Esophagus muscularis mucosa (tissue), 4 donors: ENCODE results near the gene SH2D2A. TPM values are rescaled to one million over a fixed set of nuclear protein-coding genes. Genes with fewer than 3 reads are reported as not detected.

Experiments
- DNase-seq: peaks from one replicate; pipeline ENCODE4 v3.0.0-alpha.2; 2017; ENCODE audit errors: extremely low spot score
- H3K27ac ChIP-seq, 4 donors: fragments of 200-600 bp; sonication (generic); replicated peaks in 1 of 4; 1 replicate in 3 of 4; 2 replicates in 1 of 4; pipeline ENCODE4 v1.5.1; 2016 to 2019; ENCODE audit warnings: mild to moderate bottlenecking in 1 of 4
- H3K27me3 ChIP-seq, 4 donors: fragments of 200-600 bp; sonication (generic); one replicate each; pipeline versions ENCODE4 v1.5.1 to v1.6.0; 2016 to 2019
- H3K36me3 ChIP-seq, 4 donors: fragments of 200-600 bp; sonication (generic); one replicate each; pipeline ENCODE4 v1.5.1; 2016 to 2019
- H3K4me1 ChIP-seq, 4 donors: fragments of 200-600 bp; sonication (generic); one replicate each; pipeline ENCODE4 v1.5.1; 2016 to 2019
- H3K4me3 ChIP-seq, 4 donors: fragments of 200-600 bp; sonication (generic); 1 replicate in 2 of 4; 2 replicates in 2 of 4; pipeline ENCODE4 v1.5.1; 2016 to 2019; ENCODE audit warnings: mild to moderate bottlenecking in 4 of 4, moderate library complexity in 1 of 4
- H3K9me3 ChIP-seq, 4 donors: fragments of 200-600 bp; sonication (generic); 1 replicate in 3 of 4; 2 replicates in 1 of 4; pipeline ENCODE4 v1.5.1; 2016 to 2019
- CTCF ChIP-seq, 3 experiments: fragments of 200-600 bp in 2 of 3; fragments of 450-650 bp in 1 of 3; sonication (generic) in 2 of 3; IDR thresholded peaks; one replicate each; pipeline ENCODE4 v1.5.1; 2017 to 2019; ENCODE audit warnings: antibody characterized with exemption in 3 of 3, mild to moderate bottlenecking in 2 of 3, moderate library complexity in 1 of 3
- EP300 ChIP-seq: sonication (generic); formaldehyde crosslinking; IDR thresholded peaks from one replicate; pipeline ENCODE4 v1.6.1; 2017; ENCODE audit warnings: antibody characterized with exemption
- POLR2A ChIP-seq: fragments of 450-650 bp; IDR thresholded peaks from one replicate; pipeline ENCODE4 v1.6.1; 2017; ENCODE audit warnings: antibody characterized with exemption, moderate library complexity, mild to moderate bottlenecking, low read depth
- POLR2AphosphoS5 ChIP-seq, 2 donors: sonication (generic); formaldehyde crosslinking; IDR thresholded peaks; one replicate each; pipeline ENCODE4 v1.6.1; 2017; ENCODE audit warnings: antibody characterized with exemption in 2 of 2
- WGBS: methylation state at CpG from one replicate; pipeline ENCODE4 v1.1.5; 2018; 5-methylcytosine and 5-hydroxymethylcytosine counted together
- intact Hi-C: fragments of 100-400 bp; cut with DNase I; formaldehyde crosslinking; loops from one replicate; pipeline ENCODE4 v1.15.1; 2023
- total RNA-seq, 4 donors: library from RNA; depleted of rRNA; stranded (reverse); fragments of >200 nt; gene quantifications; one replicate each; pipeline versions ENCODE4 v1.1.0 to v1.2.1, GENCODE V29; 2016

Gene SH2D2A
- total RNA-seq, 4 donors from 2014 or later, result 0.83 to 2.7 (median 0.84) TPM; not detected in 1

DNA sequence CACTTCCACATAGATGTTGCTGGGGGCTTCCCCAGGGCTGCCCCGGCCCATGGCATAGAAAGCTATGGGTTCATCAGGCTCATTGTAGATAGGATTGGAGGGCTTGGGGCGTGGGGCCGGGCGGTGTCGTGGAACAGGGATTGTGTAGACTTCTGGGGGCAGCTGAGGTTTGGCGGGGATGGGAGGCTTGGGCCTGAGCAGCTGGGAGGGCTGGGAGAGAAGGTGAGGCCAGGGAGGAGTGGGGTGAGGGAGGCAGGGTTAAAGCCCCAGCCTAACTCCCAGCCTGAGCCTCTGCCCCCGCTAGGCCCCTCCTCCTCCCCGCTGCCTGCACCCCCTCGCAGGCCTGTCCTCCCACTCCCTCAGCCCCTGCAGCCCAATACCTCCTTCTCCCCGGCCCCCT, 7.4 kb downstream of the SH2D2A start:
- no peak overlapping the region for H3K4me3 ChIP-seq
- H3K27ac ChIP-seq, result no peak overlapping the region
- H3K9me3 ChIP-seq, result no peaks in the 10 kb centered on the region
- no peak for TF ChIP-seq EP300
- no peak for TF ChIP-seq POLR2A
- no peak for TF ChIP-seq POLR2AphosphoS5 (IDR thresholded peaks at IDR 0.05)
- no peak for TF ChIP-seq CTCF (IDR thresholded peaks at IDR 0.05)
- peaks cover 0 to 13% (median 0%) of the 10 kb centered on the region in 4 donors for H3K27me3 ChIP-seq
- no peaks in the 10 kb centered on the region for H3K36me3 ChIP-seq
- peaks cover 31 to 42% (median 38%) of the 10 kb centered on the region in 4 donors for H3K4me1 ChIP-seq
- 95% methylated on average over 10 of the region's 10 CpGs for WGBS
- no peak for DNase-seq
- intact Hi-C loops, result no loop called here

GRCh38 chr1:156808186-156809030, 8.2 kb downstream of the SH2D2A start:
- Histone ChIP-seq H3K36me3 (no peaks in the 10 kb centered on the region), H3K4me1 (peaks cover 22 to 36% (median 34%) of the 10 kb centered on the region in 4 donors), H3K27me3 (peaks cover 0 to 13% (median 0%) of the 10 kb centered on the region in 4 donors), H3K27ac (no peak overlapping the region), H3K4me3 (no peak overlapping the region), H3K9me3 (no peaks in the 10 kb centered on the region)
- intact Hi-C loops, result no loop called here
- DNase-seq, result no peak
- no peak for TF ChIP-seq CTCF (IDR thresholded peaks at IDR 0.05)
- TF ChIP-seq POLR2A, result no peak
- TF ChIP-seq EP300, result no peak
- no peak for TF ChIP-seq POLR2AphosphoS5 (IDR thresholded peaks at IDR 0.05)
- 95% methylated on average over 16 of the region's 16 CpGs for WGBS

DNA sequence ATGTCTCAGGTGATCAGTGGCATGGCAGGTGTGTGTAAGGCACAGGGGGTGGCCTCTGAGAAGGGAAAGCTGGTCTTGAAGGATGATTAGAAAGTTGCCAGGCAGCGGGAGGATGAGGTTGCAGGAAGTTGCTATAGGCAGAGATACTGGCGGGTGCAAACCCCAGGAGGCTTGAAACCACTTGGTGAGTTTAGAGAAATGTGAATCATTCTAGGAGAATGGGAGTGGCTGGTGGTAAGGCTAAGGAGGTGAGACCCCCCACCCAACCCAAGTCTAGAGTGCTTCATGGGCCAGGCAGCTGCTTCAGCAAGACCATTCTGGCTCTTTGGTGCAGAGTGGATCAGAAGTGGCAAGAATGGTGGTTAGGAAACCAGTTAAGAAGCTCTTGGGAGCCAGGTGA, 9.0 kb downstream of the SH2D2A start:
- no peak for TF ChIP-seq POLR2A
- no peak for TF ChIP-seq POLR2AphosphoS5 (IDR thresholded peaks at IDR 0.05)
- no peak for TF ChIP-seq EP300
- no peak for TF ChIP-seq CTCF (IDR thresholded peaks at IDR 0.05)
- DNase-seq, result no peak
- no peak overlapping the region for H3K4me3 ChIP-seq
- no peaks in the 10 kb centered on the region for H3K9me3 ChIP-seq
- H3K27ac ChIP-seq, result no peak overlapping the region
- H3K36me3 ChIP-seq, result peaks cover 0 to under 1% (median 0%) of the 10 kb centered on the region in 4 donors
- 83% methylated on average over 2 of the region's 2 CpGs for WGBS
- intact Hi-C loops, result no loop called here
- peaks cover 0 to 11% (median 0%) of the 10 kb centered on the region in 4 donors for H3K27me3 ChIP-seq
- peaks cover 18 to 32% (median 29%) of the 10 kb centered on the region in 4 donors for H3K4me1 ChIP-seq

DNA sequence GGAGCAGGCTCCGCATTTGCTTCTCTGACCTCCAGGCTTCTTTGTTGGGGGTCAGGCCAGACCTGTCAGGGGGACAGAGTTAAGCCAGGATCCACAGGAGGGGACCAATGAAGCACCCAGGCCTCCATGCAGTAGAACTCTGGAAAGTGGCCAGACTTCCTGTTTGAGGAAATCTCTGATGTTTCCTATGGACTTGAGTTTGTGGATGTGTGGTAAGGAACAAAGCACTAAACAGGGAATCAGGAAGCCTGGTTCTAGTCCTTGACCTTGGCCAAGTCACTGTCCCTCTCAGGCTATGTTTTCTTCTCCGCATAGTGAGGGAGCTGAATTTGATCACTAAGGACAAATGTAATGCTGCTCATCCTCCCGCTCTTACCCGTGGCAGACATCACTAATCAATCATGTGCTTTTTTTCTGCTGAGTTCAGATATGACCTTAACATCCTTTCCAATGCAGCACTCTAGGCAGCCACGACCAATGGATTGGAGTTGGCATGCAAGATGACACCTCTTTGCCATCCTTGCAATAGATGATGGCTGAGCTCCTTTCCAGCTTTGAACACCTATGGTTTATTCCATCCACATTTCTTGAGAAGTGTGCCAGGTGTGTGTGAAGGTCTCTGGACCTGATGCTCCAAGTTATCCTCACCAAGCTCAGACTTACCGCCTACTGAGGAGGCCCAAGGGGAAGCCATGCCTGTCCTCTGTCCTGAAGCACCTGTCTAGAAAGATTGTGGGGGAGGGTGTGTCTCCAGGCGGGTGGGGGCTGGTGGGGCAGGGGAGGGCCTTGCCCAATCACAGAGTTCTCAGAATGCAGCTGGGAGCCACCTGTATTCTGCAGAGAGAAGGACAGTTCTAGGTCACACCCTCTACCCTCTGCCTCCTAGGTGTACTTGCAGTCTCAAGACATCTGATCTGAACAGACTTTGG, 9.9 kb downstream of the SH2D2A start:
- Histone ChIP-seq H3K4me3 (no peak overlapping the region), H3K4me1 (peaks cover 18 to 32% (median 31%) of the 10 kb centered on the region in 4 donors), H3K27ac (peak overlapping the region in 1 of 4 donors; percentile 46), H3K9me3 (no peaks in the 10 kb centered on the region), H3K27me3 (peaks cover 0 to 3% (median 0%) of the 10 kb centered on the region in 4 donors), H3K36me3 (peaks cover 0 to 8% (median 2%) of the 10 kb centered on the region in 4 donors)
- 65% methylated on average over 5 of the region's 7 CpGs for WGBS
- TF ChIP-seq CTCF (IDR thresholded peaks at IDR 0.05) (no peak), POLR2A (no peak), EP300 (no peak), POLR2AphosphoS5 (IDR thresholded peaks at IDR 0.05) (no peak)
- intact Hi-C loops, result no loop called here
- DNase-seq, result no peak
